Measurements from ENCODE around the gene CD8A.

DNA sequence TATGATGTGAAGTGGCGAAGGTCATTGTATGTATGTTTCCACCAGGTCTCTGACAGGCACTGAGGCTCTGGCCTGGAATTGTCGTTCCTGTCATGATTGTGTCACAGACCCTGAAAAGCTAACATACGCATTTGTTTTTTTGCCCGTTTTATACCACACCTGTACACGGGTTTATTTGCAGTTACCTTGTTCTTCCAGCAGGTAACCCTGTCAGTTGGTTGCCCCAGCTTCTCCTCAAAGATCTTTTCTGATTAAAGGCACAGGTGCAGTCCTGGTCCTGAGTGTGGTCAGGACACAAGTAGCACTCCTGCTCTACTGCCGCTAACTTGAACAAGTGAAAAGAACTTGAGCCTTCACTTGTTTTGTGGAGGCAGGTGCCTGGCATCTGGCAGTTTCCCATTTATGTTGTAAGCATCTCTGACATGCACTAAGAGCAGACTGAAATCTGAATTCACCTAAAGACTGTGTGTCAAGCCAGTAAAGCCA, 19.9 kb downstream of the CD8A start:
- TF ChIP-seq, protein P1, sequence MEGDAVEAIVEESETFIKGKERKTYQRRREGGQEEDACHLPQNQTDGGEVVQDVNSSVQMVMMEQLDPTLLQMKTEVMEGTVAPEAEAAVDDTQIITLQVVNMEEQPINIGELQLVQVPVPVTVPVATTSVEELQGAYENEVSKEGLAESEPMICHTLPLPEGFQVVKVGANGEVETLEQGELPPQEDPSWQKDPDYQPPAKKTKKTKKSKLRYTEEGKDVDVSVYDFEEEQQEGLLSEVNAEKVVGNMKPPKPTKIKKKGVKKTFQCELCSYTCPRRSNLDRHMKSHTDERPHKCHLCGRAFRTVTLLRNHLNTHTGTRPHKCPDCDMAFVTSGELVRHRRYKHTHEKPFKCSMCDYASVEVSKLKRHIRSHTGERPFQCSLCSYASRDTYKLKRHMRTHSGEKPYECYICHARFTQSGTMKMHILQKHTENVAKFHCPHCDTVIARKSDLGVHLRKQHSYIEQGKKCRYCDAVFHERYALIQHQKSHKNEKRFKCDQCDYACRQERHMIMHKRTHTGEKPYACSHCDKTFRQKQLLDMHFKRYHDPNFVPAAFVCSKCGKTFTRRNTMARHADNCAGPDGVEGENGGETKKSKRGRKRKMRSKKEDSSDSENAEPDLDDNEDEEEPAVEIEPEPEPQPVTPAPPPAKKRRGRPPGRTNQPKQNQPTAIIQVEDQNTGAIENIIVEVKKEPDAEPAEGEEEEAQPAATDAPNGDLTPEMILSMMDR (IDR thresholded peaks at IDR 0.05; ENCODE audit: insufficient read depth, low read depth, low read length) = no peak
- TF ChIP-seq EZH2 (IDR thresholded peaks at IDR 0.05; ENCODE audit: insufficient read depth, low read length) = no peak

Measured in astrocyte (in vitro differentiated cells and primary cell).